ENCODE results near the gene BUB1B. TPM values are rescaled to one million over a fixed set of nuclear protein-coding genes. Genes with fewer than 3 reads are reported as not detected.

Gene BUB1B
- total RNA-seq, 1 experiment from 2014 or later = 92.9 TPM

GRCh38 chr15:40198355-40199085, 37.7 kb downstream of the BUB1B start:
- ATAC-seq = no peak

More at GRCh38 chr15:40198355-40199085, 37.7 kb downstream of the BUB1B start:
- Histone ChIP-seq H3K36me3 (ENCODE audit: control insufficient read depth in 1 of 2, insufficient read depth in 2 of 2, low read length in 2 of 2) (peaks cover 46 to 58% of the 10 kb centered on the region in 2 experiments), H2AFZ (ENCODE audit: low read depth, low read length, poor library complexity, severe bottlenecking) (no peak overlapping the region), H4K20me1 (ENCODE audit: insufficient read depth) (peaks cover 7% of the 10 kb centered on the region; the same call in 1 of the 2 replicates), H3K79me2 (ENCODE audit: insufficient read depth, low read length) (peaks cover 45% of the 10 kb centered on the region), H3K9ac (ENCODE audit: low read length) (no peak overlapping the region), H3K27ac (ENCODE audit: low read depth, low read length) (no peak overlapping the region), H3K4me2 (ENCODE audit: low read length) (no peak overlapping the region), H3K4me1 (ENCODE audit: control insufficient read depth in 1 of 2, insufficient read depth in 2 of 2, low read length in 2 of 2) (no peaks in the 10 kb centered on the region), H3K9me3 (ENCODE audit: control insufficient read depth in 1 of 2, insufficient read depth in 1 of 2, low read depth in 1 of 2, low read length in 2 of 2) (no peaks in the 10 kb centered on the region), H3K9me2 (ENCODE audit: insufficient read depth) (no peaks in the 10 kb centered on the region), H3K4me3 (replicated peaks in 1 of 2; ENCODE audit: low read depth in 1 of 2, low read length in 2 of 2) (no peak overlapping the region), H3K27me3 (ENCODE audit: insufficient read depth, low read length) (no peaks in the 10 kb centered on the region)
- intact Hi-C loops (cut with micrococcal nuclease) = no loop called here
- ChIA-PET CTCF (interaction anchor here (1.1 kb wide), 1 partner anchor 76 kb away, joined by 3 read pairs; no protein-coding TSS in a partner anchor), RAD21 (ENCODE audit: low non-redundant PET in 1 of 2, low total read pairs in 2 of 2, uncharacterized antibody in 2 of 2, unreplicated experiment in 2 of 2) (no interaction called here), POLR2A (no interaction called here)
- no peak for DNase-seq (ENCODE audit: low read depth, low spot score)
- TF ChIP-seq CTCF (IDR thresholded peaks at IDR 0.05 in 2 of 3, conservative IDR thresholded peaks at IDR 0.05 in 1 of 3; ENCODE audit: borderline replicate concordance in 1 of 3, insufficient read depth in 1 of 3, low read depth in 2 of 3, low read length in 2 of 3) = no peak
- TF ChIP-seq SP1 (IDR thresholded peaks at IDR 0.05; ENCODE audit: low read depth) = no peak
- no peak for TF ChIP-seq YY1 (IDR thresholded peaks at IDR 0.05; ENCODE audit: extremely low read depth, insufficient replicate concordance, low read depth, low read length)
- no peak for TF ChIP-seq EZH2 (IDR thresholded peaks at IDR 0.05)
- TF ChIP-seq REST (IDR thresholded peaks at IDR 0.05; ENCODE audit: low read depth) = no peak
- no peak for TF ChIP-seq POLR2AphosphoS5 (IDR thresholded peaks at IDR 0.05; ENCODE audit: low read depth, low read length)
- no peak for TF ChIP-seq CEBPB (IDR thresholded peaks at IDR 0.05; ENCODE audit: low read depth)
- no peak for TF ChIP-seq MAX (IDR thresholded peaks at IDR 0.05)
- no peak for TF ChIP-seq SRF (IDR thresholded peaks at IDR 0.05; ENCODE audit: low read depth)
- no peak for TF ChIP-seq POLR2A (IDR thresholded peaks at IDR 0.05; ENCODE audit: borderline replicate concordance, extremely low read depth, insufficient read depth, insufficient read length)
- no peak for TF ChIP-seq SIN3A (IDR thresholded peaks at IDR 0.05; ENCODE audit: low read depth)
- TF ChIP-seq JUND (IDR thresholded peaks at IDR 0.05) = no peak
- TF ChIP-seq EZH2phosphoT487 (IDR thresholded peaks at IDR 0.05; ENCODE audit: borderline replicate concordance) = no peak
- TF ChIP-seq TCF7L2 (IDR thresholded peaks at IDR 0.05; ENCODE audit: borderline replicate concordance, extremely low read depth, insufficient read depth, insufficient read length) = no peak
- no peak for TF ChIP-seq ZFX (IDR thresholded peaks at IDR 0.05)
- no peak for TF ChIP-seq ELF1 (IDR thresholded peaks at IDR 0.05; ENCODE audit: borderline replicate concordance, low read depth)
- TF ChIP-seq FOSL1 (IDR thresholded peaks at IDR 0.05; ENCODE audit: low read depth) = no peak
- TF ChIP-seq EGR1 (IDR thresholded peaks at IDR 0.05; ENCODE audit: low read depth) = no peak
- no TSS peak for BruUV-seq (replicated peaks)

Measured in HCT116 (cell line).